ENCODE data around the gene LEPROT. TPM values are rescaled to one million over a fixed set of nuclear protein-coding genes. Genes with fewer than 3 reads are reported as not detected.
A peak's percentile ranks its signal among the peaks of the same experiment; 100 is the strongest.

Gene LEPROT
- total RNA-seq, 1 donor from 2014 or later, result 25.0 TPM

DNA sequence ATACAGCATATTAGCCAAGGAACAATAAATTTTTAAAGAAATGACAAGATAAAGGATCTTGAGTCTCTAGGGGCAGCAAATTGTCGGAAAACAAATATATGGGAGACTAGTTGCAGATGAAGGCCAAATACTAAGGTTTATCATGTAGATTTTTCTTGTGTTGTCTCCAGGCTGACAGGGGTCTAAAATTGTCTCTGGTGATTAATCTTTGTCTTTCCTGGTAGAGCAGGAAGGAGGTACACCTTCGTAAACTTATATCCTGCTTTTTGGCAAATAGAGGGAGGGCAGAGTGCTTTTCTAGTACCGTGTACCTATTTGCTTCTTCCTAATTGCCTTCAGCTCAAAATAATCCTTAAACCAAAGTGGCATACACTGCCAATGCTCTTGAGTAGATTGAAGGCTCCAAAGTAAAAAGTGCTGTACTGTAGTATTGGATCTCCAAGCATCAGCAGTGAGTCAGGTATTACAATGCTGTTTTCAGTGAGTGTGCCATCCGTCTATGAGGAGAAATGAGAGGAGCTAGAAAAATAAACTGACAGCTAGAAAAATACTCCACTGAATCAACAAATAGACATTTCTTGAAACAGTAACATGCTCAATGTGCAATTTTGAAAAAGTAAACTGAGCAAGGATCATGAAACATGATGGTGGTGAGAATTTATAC lies 1.8 kb upstream of the LEPROT start:
- peaks cover 21% of the 10 kb centered on the region for H3K4me1 Mint-ChIP-seq (ENCODE audit: low read depth)
- no peak for DNase-seq (ENCODE audit: low spot score)
- intact Hi-C loops (cut with micrococcal nuclease), result no loop called here
- H3K9me3 Mint-ChIP-seq, result no peaks in the 10 kb centered on the region
- H3K4me3 Mint-ChIP-seq, result peak overlapping the region; percentile 50
- H3K36me3 Mint-ChIP-seq (ENCODE audit: low read depth), result no peaks in the 10 kb centered on the region
- no peak overlapping the region for H3K27ac Mint-ChIP-seq
- peaks cover 5% of the 10 kb centered on the region for H3K27me3 Mint-ChIP-seq (ENCODE audit: insufficient read depth)

GRCh38 chr1:65419681-65420589 lies 533 bp upstream of the LEPROT start:
- H3K27ac Mint-ChIP-seq, result peak overlapping the region; percentile 90
- no peak overlapping the region for H3K4me3 Mint-ChIP-seq
- no peaks in the 10 kb centered on the region for H3K9me3 Mint-ChIP-seq
- H3K36me3 Mint-ChIP-seq (ENCODE audit: low read depth), result peaks cover 5% of the 10 kb centered on the region
- intact Hi-C loops (cut with micrococcal nuclease), result loop anchor here (1.0 to 10.0 kb wide), 12 partner anchors 27 to 1505 kb away; partner anchors contain the start of genes AK4, DNAI4, DNAJC6 and JAK1
- H3K27me3 Mint-ChIP-seq (ENCODE audit: insufficient read depth), result peaks cover 5% of the 10 kb centered on the region
- DNase-seq (ENCODE audit: low spot score), result peak; percentile 98
- H3K4me1 Mint-ChIP-seq (ENCODE audit: low read depth), result peaks cover 32% of the 10 kb centered on the region

DNA sequence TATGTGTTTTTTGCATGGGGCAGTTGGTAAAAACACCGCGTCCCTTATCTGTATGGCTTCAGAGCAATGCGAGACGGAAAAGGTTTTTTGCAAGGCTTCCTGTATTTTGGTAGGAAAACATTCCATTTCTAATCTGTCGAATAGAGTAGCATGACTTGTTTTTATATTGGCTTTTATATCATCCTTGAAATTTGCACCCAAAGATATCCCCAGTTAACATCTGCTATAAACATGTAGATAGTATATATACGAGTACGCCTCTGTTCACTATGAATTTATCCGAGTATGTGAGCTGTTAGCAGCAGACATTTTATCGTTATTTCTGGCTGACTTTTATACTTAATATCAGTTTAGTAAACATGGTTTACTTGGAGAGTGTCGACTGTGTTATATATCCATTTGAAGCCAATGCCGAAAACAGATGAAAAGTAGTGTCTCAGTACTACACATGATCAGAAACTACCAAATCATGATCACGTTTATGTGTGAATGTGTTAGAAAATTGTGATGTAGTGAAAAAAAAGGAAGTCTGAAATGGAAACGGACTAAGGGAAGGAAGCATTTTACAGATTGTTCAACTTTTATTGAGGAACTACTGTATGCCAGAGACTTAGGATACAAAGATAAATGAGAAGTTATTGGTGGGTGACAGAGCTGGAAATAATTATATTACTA lies 1.0 kb downstream of the LEPROT start:
- Mint-ChIP-seq H3K4me3 (no peak overlapping the region), H3K36me3 (ENCODE audit: low read depth) (peaks cover 19% of the 10 kb centered on the region)

GRCh38 chr1:65422241-65423203 lies 2.1 kb downstream of the LEPROT start:
- no peak for DNase-seq (ENCODE audit: low spot score)
- Mint-ChIP-seq H3K36me3 (ENCODE audit: low read depth) (peaks cover 20% of the 10 kb centered on the region), H3K4me3 (no peak overlapping the region), H3K27ac (no peak overlapping the region), H3K27me3 (ENCODE audit: insufficient read depth) (peaks cover 5% of the 10 kb centered on the region), H3K9me3 (no peaks in the 10 kb centered on the region), H3K4me1 (ENCODE audit: low read depth) (peaks cover 40% of the 10 kb centered on the region)
- intact Hi-C loops (cut with micrococcal nuclease), result loop anchor here (5.0 to 10.0 kb wide), 3 partner anchors 515 to 1502 kb away; partner anchors contain the start of genes DNAI4 and MIER1

More for the DNA sequence above, 1.0 kb downstream of the LEPROT start:
- peaks cover 5% of the 10 kb centered on the region for H3K27me3 Mint-ChIP-seq (ENCODE audit: insufficient read depth)
- H3K4me1 Mint-ChIP-seq (ENCODE audit: low read depth), result peaks cover 43% of the 10 kb centered on the region
- no peak for DNase-seq (ENCODE audit: low spot score)
- H3K9me3 Mint-ChIP-seq, result no peaks in the 10 kb centered on the region
- no peak overlapping the region for H3K27ac Mint-ChIP-seq
- intact Hi-C loops (cut with micrococcal nuclease), result loop anchor here (2.0 to 10.0 kb wide), 8 partner anchors 113 to 1503 kb away; partner anchors contain the start of genes AK4, DNAI4, DNAJC6 and MIER1

- DNase-seq (ENCODE audit: low spot score), result no peak
- Mint-ChIP-seq H3K27ac (peak overlapping the region; percentile 64), H3K36me3 (ENCODE audit: low read depth) (peaks cover 22% of the 10 kb centered on the region), H3K27me3 (ENCODE audit: insufficient read depth) (peaks cover 3% of the 10 kb centered on the region), H3K9me3 (no peaks in the 10 kb centered on the region), H3K4me3 (peak overlapping the region; percentile 35), H3K4me1 (ENCODE audit: low read depth) (peaks cover 33% of the 10 kb centered on the region)
- intact Hi-C loops (cut with micrococcal nuclease), result loop anchor here (5.0 to 10.0 kb wide), 3 partner anchors 517 to 1501 kb away; partner anchors contain the start of genes DNAI4 and MIER1
Measured at GRCh38 chr1:65423884-65424572, 3.6 kb downstream of the LEPROT start.

DNA sequence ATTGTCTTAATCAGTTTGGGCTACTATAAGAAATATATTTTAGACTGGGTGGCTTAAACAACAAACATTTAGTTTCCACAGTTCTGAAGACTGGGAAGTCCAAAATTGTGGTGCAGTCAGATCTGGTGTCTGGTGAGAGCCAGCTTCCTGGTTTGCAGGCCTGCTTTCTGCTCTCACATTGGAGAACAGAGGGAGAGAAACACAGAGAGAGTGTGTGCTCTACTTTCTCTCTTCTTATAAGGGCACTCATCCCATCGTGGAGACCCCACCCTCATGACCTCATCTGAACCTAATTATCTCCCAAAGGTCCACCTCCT lies 4.1 kb downstream of the LEPROT start:
- H3K9me3 Mint-ChIP-seq, result no peaks in the 10 kb centered on the region
- H3K36me3 Mint-ChIP-seq (ENCODE audit: low read depth), result peaks cover 23% of the 10 kb centered on the region
- peaks cover 28% of the 10 kb centered on the region for H3K4me1 Mint-ChIP-seq (ENCODE audit: low read depth)
- DNase-seq (ENCODE audit: low spot score), result no peak
- H3K27ac Mint-ChIP-seq, result no peak overlapping the region
- H3K4me3 Mint-ChIP-seq, result no peak overlapping the region
- peaks cover 3% of the 10 kb centered on the region for H3K27me3 Mint-ChIP-seq (ENCODE audit: insufficient read depth)
- intact Hi-C loops (cut with micrococcal nuclease), result loop anchor here (5.0 to 10.0 kb wide), 3 partner anchors 517 to 1500 kb away; partner anchors contain the start of genes DNAI4 and MIER1

- intact Hi-C loops (cut with micrococcal nuclease), result loop anchor here (10.0 kb wide), 1 partner anchor 1500 kb away; the partner anchor contains the start of genes DNAI4 and MIER1
Measured at GRCh38 chr1:65425006-65425405, 4.5 kb downstream of the LEPROT start.

GRCh38 chr1:65425697-65426096 lies 5.2 kb downstream of the LEPROT start:
- peaks cover 30% of the 10 kb centered on the region for H3K4me1 Mint-ChIP-seq (ENCODE audit: low read depth)
- no peak overlapping the region for H3K4me3 Mint-ChIP-seq
- no peak for DNase-seq (ENCODE audit: low spot score)
- no peaks in the 10 kb centered on the region for H3K27me3 Mint-ChIP-seq (ENCODE audit: insufficient read depth)
- peak overlapping the region; percentile 21 for H3K27ac Mint-ChIP-seq
- H3K9me3 Mint-ChIP-seq, result no peaks in the 10 kb centered on the region
- intact Hi-C loops (cut with micrococcal nuclease), result loop anchor here (10.0 kb wide), 1 partner anchor 1499 kb away; the partner anchor contains the start of genes DNAI4 and MIER1
- peaks cover 26% of the 10 kb centered on the region for H3K36me3 Mint-ChIP-seq (ENCODE audit: low read depth)

More at GRCh38 chr1:65425006-65425405, 4.5 kb downstream of the LEPROT start:
- H3K4me3 Mint-ChIP-seq, result no peak overlapping the region
- no peaks in the 10 kb centered on the region for H3K9me3 Mint-ChIP-seq
- no peak for DNase-seq (ENCODE audit: low spot score)
- H3K27ac Mint-ChIP-seq, result no peak overlapping the region
- peaks cover 2% of the 10 kb centered on the region for H3K27me3 Mint-ChIP-seq (ENCODE audit: insufficient read depth)
- H3K4me1 Mint-ChIP-seq (ENCODE audit: low read depth), result peaks cover 28% of the 10 kb centered on the region
- peaks cover 25% of the 10 kb centered on the region for H3K36me3 Mint-ChIP-seq (ENCODE audit: low read depth)

DNA sequence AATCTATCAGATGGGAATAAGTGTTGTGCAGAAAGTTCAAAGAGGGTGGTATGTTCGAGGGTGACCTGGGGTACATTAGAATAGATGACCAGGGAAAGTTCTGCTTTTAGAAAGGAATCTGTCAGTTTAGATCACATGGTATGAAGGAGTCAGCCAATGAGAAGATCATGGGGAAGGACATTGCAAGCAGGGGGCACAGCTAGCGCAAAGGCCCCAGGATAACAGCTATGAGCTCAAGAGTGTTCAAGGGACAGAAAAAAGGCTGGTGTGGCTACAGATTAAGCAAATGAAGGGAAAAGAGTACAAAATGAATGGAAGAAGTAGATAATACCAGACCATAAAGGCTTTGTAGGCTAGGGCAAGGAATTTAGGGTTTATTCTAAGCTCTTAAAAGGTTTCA lies 8.6 kb downstream of the LEPROT start:
- intact Hi-C loops (cut with micrococcal nuclease), result loop anchor here (10.0 kb wide), 1 partner anchor 1496 kb away; the partner anchor contains the start of genes DNAI4 and MIER1
- Mint-ChIP-seq H3K27ac (no peak overlapping the region), H3K4me3 (no peak overlapping the region), H3K4me1 (ENCODE audit: low read depth) (peaks cover 48% of the 10 kb centered on the region), H3K27me3 (ENCODE audit: insufficient read depth) (no peaks in the 10 kb centered on the region), H3K36me3 (ENCODE audit: low read depth) (peaks cover 36% of the 10 kb centered on the region), H3K9me3 (no peaks in the 10 kb centered on the region)
- no peak for DNase-seq (ENCODE audit: low spot score)

DNA sequence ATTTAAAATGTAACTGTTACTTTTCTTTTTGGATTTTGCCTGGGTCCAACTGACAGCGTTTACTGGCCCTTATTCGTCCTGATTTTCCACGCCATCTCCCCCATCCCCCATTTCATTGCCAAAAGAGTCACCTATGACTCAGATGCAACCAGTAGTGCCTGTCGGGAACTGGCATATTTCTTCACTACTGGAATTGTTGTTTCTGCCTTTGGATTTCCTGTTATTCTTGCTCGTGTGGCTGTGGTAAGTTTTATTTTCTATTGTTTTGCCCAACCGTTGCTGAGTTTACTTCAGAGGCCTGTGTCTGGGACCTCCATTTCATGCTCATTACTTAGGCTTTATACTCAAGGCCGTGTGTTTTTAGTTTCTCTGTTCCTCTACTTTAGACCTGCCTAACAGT lies 9.3 kb downstream of the LEPROT start:
- DNase-seq (ENCODE audit: low spot score), result no peak
- Mint-ChIP-seq H3K9me3 (no peaks in the 10 kb centered on the region), H3K36me3 (ENCODE audit: low read depth) (peaks cover 38% of the 10 kb centered on the region), H3K4me3 (no peak overlapping the region), H3K27ac (no peak overlapping the region), H3K27me3 (ENCODE audit: insufficient read depth) (no peaks in the 10 kb centered on the region), H3K4me1 (ENCODE audit: low read depth) (peaks cover 41% of the 10 kb centered on the region)
- intact Hi-C loops (cut with micrococcal nuclease), result loop anchor here (5.0 to 10.0 kb wide), 2 partner anchors 38 to 1495 kb away; partner anchors contain the start of genes DNAI4 and MIER1

DNA sequence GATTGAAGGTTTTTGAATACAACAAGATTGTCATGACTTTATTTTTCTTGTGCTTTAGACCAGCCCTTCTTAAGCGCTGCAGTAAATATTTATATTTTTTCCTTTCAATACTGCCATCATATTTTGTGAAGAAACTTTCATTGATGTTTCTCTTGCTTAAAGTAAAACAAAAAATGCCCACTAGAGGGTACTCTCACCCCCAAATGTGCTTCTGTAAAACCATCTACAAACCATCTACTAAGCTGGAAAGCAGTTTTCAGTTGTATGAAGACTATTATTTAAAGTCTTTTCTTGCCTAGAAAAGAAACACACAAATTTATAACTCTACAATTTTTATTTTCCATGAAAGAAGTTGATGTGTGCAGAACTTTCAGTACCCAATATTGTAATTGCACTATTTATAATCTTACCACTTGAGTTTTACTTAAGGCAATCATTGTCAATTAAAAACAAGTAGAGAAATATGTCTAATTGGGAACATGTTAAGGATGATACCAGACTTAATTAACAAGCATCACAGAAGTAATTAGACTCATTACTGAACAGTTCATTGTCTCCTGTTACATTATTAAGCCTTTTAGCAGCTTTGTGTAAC lies 10.7 kb downstream of the LEPROT start:
- no peak for DNase-seq (ENCODE audit: low spot score)
- intact Hi-C loops (cut with micrococcal nuclease), result loop anchor here (1.0 to 5.0 kb wide), 3 partner anchors 39 to 256 kb away; no protein-coding TSS in a partner anchor
- no peaks in the 10 kb centered on the region for H3K9me3 Mint-ChIP-seq
- no peak overlapping the region for H3K4me3 Mint-ChIP-seq
- H3K4me1 Mint-ChIP-seq (ENCODE audit: low read depth), result peaks cover 30% of the 10 kb centered on the region
- H3K27ac Mint-ChIP-seq, result no peak overlapping the region
- H3K27me3 Mint-ChIP-seq (ENCODE audit: insufficient read depth), result no peaks in the 10 kb centered on the region
- peaks cover 30% of the 10 kb centered on the region for H3K36me3 Mint-ChIP-seq (ENCODE audit: low read depth)

Measured in activated T-helper 1 cell treated with anti-CD3 and anti-CD28 coated beads, Interleukin-12 subunit alpha, Interleukin-12 subunit beta, Interleukin-2, Interleukin-4 antibody, amounts not matched to agents 30 ng/mL and 10 ng/mL and 1 ng/mL, durations not matched to agents 14 hours and 24 hours and 36 hours (primary cell).